Activated naive CD8-positive, alpha-beta T cell treated with anti-CD3 and anti-CD28 coated beads for 36 hours (primary cell): ENCODE results near the gene LMX1A. TPM values are rescaled to one million over a fixed set of nuclear protein-coding genes. Genes with fewer than 3 reads are reported as not detected.

Source experiments
- DNase-seq: peaks from one replicate; pipeline ENCODE4 v3.0.0; 2021
- H3K27ac Mint-ChIP-seq: one replicate; pipeline ENCODE4 v1.8.0; 2022; ENCODE audit warnings: mild to moderate bottlenecking, moderate library complexity, mixed read lengths
- H3K27me3 Mint-ChIP-seq: one replicate; pipeline ENCODE4 v1.8.0; 2022; ENCODE audit warnings: mild to moderate bottlenecking, mixed read lengths
- H3K36me3 Mint-ChIP-seq: one replicate; pipeline ENCODE4 v1.8.0; 2021; ENCODE audit warnings: mild to moderate bottlenecking, mixed read lengths
- H3K4me1 Mint-ChIP-seq: one replicate; pipeline ENCODE4 v1.8.0; 2021; ENCODE audit warnings: mixed read lengths
- H3K4me3 Mint-ChIP-seq: one replicate; pipeline ENCODE4 v1.8.0; 2022; ENCODE audit warnings: mild to moderate bottlenecking, moderate library complexity, mixed read lengths
- H3K9me3 Mint-ChIP-seq: one replicate; pipeline ENCODE4 v1.8.0; 2022; ENCODE audit warnings: mixed read lengths
- total RNA-seq, 2 experiments: library from RNA; stranded (reverse); gene quantifications; one replicate each; pipeline ENCODE4 v1.2.3, GENCODE V29; 2021

Gene LMX1A
- total RNA-seq, 2 experiments from 2014 or later: not detected

DNA sequence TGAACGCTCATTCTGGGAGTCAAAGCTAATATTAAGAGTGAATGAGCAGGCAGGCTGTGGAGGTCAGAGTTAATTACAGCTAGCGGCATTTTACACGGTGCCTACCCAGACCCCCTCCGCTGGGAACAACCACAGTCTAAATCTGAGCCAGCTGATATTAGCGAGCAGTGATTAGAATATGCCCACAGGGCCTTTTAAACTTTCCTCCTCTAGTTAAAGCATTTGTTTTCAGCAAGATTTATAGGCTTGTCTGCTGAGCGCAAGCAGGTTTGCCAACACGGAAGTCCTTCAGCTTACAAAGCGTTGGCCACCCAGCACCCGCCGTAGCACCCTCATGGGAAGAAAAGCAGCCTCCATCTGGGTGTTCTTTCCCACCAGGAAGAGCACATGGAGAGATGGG lies 72.1 kb downstream of the LMX1A start:
- Mint-ChIP-seq H3K9me3 (no peaks in the 10 kb centered on the region), H3K27me3 (peaks cover 27% of the 10 kb centered on the region), H3K36me3 (no peaks in the 10 kb centered on the region), H3K27ac (no peak overlapping the region), H3K4me3 (no peak overlapping the region), H3K4me1 (no peaks in the 10 kb centered on the region)
- no peak for DNase-seq

DNA sequence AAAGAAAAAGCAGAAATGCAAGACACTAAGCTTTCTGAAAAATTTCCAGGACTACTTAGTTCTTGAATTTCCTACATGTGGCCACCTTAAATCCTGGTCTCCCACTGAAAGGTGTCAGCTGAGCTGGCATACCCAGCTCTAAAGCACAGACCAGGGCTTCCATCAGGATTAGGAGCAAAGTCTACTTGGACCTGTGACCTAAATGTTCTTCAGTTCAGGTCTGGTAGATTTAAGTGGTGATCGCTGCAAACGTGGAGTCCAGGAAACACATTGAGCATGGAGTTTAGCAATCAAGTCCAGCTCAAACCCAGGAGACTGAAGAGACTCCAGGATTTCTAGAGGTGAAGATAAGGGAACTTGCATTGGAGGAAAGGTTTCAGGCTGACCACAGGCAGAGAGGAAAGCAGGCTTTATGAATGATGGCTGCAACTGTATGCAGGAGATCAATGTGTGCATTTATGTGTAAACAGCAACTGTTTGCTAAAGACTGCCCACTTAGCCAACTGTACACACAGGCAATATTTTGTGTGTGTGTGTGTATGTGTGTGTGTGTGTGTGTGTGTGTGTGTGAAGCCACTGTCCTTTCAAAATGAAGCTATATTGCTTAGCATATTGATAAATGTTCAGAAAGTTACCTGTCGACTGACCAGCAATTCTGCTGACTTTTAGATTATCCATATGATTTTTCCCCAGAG lies 75.2 kb downstream of the LMX1A start:
- peaks cover 15% of the 10 kb centered on the region for H3K27me3 Mint-ChIP-seq
- H3K36me3 Mint-ChIP-seq: no peaks in the 10 kb centered on the region
- no peak overlapping the region for H3K27ac Mint-ChIP-seq
- H3K4me1 Mint-ChIP-seq: no peaks in the 10 kb centered on the region
- H3K9me3 Mint-ChIP-seq: no peaks in the 10 kb centered on the region
- no peak for DNase-seq
- H3K4me3 Mint-ChIP-seq: no peak overlapping the region

DNA sequence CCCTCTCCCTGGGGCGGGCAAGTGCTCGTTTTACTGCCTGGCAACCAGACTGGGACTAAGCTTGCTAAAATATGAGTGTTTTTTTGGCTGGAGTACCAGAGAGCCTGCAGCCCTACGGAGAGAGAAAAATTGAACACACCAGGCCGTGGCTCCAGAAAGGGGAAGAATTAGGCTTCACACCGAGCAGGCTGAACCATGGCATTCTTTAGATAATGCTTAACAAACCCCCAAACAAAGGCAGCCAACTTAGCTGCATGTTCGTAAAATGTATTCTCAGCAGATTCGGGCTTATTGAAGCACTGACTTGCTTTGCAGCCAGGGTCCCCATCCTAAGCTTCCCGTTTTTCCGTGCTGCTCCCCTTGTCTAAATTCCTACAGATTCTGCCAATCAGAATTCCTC lies 76.6 kb downstream of the LMX1A start:
- no peaks in the 10 kb centered on the region for H3K9me3 Mint-ChIP-seq
- no peak for DNase-seq
- H3K27ac Mint-ChIP-seq: no peak overlapping the region
- H3K4me3 Mint-ChIP-seq: no peak overlapping the region
- H3K36me3 Mint-ChIP-seq: no peaks in the 10 kb centered on the region
- H3K4me1 Mint-ChIP-seq: no peaks in the 10 kb centered on the region
- H3K27me3 Mint-ChIP-seq: peaks cover 13% of the 10 kb centered on the region

DNA sequence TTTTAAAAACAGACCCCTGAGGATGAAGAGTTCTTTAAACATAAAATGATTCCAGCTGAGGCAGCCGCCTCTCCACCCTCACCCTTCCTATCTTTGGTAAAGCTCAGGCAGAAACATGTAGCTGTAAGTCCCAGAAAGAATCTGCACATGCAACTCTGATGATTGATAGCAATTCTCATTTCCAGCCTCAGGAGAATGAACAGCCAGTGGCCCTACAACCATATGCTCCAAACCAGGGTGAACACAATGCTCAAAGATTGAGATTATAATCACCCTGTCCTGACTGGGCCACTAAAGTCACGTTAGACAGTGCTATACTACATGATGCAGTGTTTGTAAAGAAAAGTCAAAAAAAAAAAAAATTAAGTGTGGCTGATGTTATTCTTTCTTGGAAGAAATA lies 80.2 kb downstream of the LMX1A start:
- Mint-ChIP-seq H3K4me3 (no peak overlapping the region), H3K36me3 (no peaks in the 10 kb centered on the region), H3K27me3 (no peaks in the 10 kb centered on the region), H3K4me1 (no peaks in the 10 kb centered on the region), H3K27ac (no peak overlapping the region), H3K9me3 (no peaks in the 10 kb centered on the region)
- DNase-seq: no peak

DNA sequence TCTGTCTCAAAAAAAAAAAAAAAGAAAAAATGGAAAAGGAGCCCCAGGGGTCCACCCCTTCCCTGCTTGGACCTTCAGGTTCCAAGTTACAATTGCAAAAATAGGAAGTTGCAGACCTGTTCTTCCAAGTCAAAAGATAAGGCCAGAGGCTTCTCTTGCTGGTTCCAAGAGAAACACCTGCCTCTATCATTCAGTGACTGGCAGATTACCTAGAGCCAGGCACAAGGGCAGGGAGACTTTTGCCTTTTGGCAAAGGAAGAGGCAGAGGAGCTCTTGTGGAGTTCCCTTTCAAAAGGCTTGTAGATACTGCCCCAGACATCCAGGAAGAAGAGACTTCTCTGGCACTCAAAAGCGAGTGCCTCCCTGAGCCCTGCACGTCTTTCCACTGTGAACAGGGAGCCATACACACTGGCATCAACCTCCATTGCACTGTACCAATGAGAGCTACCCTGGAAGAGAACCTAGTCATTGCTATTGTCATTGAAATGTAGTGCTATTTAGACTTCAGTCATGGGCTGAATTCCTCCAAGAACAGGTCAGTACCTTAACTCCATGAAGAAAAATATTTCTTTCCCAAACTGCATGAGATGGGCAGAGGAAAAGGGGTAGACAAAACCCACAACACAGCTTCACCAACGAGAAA lies 91.2 kb downstream of the LMX1A start:
- Mint-ChIP-seq H3K4me3 (no peak overlapping the region), H3K27ac (no peak overlapping the region), H3K9me3 (peaks cover 2% of the 10 kb centered on the region), H3K27me3 (peaks cover 12% of the 10 kb centered on the region), H3K36me3 (no peaks in the 10 kb centered on the region), H3K4me1 (no peaks in the 10 kb centered on the region)
- DNase-seq: no peak

GRCh38 chr1:165259706-165260428 lies 96.6 kb downstream of the LMX1A start:
- Mint-ChIP-seq H3K36me3 (no peaks in the 10 kb centered on the region), H3K4me3 (no peak overlapping the region), H3K4me1 (no peaks in the 10 kb centered on the region), H3K27ac (no peak overlapping the region), H3K9me3 (no peaks in the 10 kb centered on the region), H3K27me3 (peaks cover 27% of the 10 kb centered on the region)
- DNase-seq: no peak

DNA sequence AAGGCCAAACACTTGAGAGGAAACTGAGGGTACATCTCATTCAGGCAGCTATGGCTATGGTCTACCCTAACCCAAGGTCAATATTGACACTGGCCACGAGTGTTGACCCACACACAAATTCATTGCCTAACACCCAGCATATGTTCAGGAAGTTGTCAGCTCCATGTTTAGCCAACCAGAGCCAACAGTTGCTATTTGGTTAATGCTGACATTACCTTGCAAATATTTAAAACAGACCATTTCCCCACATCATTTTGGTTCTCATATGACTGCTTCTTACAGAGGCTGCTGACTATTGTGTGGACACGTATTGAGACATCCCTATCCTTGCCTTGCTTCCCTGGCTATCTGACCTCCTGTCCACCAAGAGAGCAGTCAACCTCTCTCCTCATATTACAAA lies 97.3 kb downstream of the LMX1A start:
- no peaks in the 10 kb centered on the region for H3K9me3 Mint-ChIP-seq
- no peak overlapping the region for H3K4me3 Mint-ChIP-seq
- no peak overlapping the region for H3K27ac Mint-ChIP-seq
- no peaks in the 10 kb centered on the region for H3K36me3 Mint-ChIP-seq
- peaks cover 27% of the 10 kb centered on the region for H3K27me3 Mint-ChIP-seq
- no peaks in the 10 kb centered on the region for H3K4me1 Mint-ChIP-seq
- no peak for DNase-seq

- Mint-ChIP-seq H3K27ac (no peak overlapping the region), H3K9me3 (no peaks in the 10 kb centered on the region), H3K36me3 (no peaks in the 10 kb centered on the region), H3K4me3 (no peak overlapping the region), H3K27me3 (peaks cover 22% of the 10 kb centered on the region), H3K4me1 (no peaks in the 10 kb centered on the region)
- DNase-seq: peak; percentile 25
Observed at GRCh38 chr1:165257969-165258459, 98.5 kb downstream of the LMX1A start.

DNA sequence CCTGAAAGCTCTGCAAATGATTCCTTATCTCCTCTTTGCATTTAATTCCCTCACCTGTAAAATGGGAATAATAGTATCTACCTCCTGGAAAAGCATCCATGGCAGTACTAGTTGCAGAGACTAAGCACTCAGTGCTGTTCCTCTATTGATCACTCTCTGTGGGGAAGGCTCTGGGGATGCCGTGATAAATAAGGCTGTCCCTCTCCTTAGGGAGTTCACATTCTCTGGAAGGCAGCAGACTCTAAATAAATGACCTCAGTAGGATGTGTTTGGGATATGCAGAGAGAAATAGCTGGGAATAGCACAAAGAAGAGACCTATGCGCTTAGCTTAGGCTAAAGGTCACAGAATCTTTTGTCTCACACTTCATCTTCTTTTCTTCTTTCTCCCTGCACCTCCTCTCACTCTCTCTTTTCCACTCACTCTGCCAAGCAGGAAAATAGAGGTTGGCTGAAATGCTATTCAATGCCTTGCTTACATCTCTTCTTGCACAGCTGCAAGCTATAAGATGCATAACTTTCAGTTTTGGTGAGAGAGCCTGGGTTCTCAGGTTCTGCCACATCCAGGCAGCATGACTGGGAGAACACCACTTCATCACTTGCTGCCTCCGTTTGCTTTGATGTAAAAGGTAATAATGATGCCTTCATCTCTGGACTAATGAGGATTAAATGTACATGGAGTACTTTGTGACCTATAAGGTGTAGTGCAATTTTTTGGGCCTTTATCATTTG lies 101.5 kb downstream of the LMX1A start:
- Mint-ChIP-seq H3K4me3 (no peak overlapping the region), H3K27ac (no peak overlapping the region), H3K36me3 (no peaks in the 10 kb centered on the region), H3K9me3 (no peaks in the 10 kb centered on the region), H3K27me3 (peaks cover 18% of the 10 kb centered on the region), H3K4me1 (no peaks in the 10 kb centered on the region)
- DNase-seq: no peak

DNA sequence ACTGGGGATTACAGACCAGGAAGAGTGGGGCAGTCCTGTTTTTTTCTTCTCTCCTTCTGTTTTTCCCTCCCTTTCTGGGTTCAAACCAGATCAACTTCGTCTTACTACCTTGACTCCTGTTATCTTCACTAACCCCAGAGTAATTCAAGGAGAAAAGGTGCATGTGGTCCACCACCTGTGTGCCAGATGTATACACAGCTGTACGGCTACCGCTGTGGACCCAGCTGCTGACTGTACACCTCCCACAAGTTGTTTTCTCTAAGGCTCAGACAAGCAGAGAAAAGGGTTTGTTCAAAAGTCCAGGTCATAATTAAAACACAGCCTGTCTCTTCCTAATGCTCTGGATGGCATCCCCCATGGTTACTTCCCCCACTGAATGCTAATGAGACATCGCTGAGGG lies 102.1 kb downstream of the LMX1A start:
- H3K27me3 Mint-ChIP-seq: peaks cover 18% of the 10 kb centered on the region
- no peaks in the 10 kb centered on the region for H3K36me3 Mint-ChIP-seq
- no peak overlapping the region for H3K27ac Mint-ChIP-seq
- no peaks in the 10 kb centered on the region for H3K4me1 Mint-ChIP-seq
- no peaks in the 10 kb centered on the region for H3K9me3 Mint-ChIP-seq
- H3K4me3 Mint-ChIP-seq: no peak overlapping the region
- DNase-seq: no peak

- Mint-ChIP-seq H3K9me3 (no peaks in the 10 kb centered on the region), H3K27ac (no peak overlapping the region), H3K36me3 (no peaks in the 10 kb centered on the region), H3K4me3 (no peak overlapping the region), H3K27me3 (peaks cover 18% of the 10 kb centered on the region), H3K4me1 (no peaks in the 10 kb centered on the region)
- no peak for DNase-seq
Observed at GRCh38 chr1:165253818-165254254, 102.7 kb downstream of the LMX1A start.

DNA sequence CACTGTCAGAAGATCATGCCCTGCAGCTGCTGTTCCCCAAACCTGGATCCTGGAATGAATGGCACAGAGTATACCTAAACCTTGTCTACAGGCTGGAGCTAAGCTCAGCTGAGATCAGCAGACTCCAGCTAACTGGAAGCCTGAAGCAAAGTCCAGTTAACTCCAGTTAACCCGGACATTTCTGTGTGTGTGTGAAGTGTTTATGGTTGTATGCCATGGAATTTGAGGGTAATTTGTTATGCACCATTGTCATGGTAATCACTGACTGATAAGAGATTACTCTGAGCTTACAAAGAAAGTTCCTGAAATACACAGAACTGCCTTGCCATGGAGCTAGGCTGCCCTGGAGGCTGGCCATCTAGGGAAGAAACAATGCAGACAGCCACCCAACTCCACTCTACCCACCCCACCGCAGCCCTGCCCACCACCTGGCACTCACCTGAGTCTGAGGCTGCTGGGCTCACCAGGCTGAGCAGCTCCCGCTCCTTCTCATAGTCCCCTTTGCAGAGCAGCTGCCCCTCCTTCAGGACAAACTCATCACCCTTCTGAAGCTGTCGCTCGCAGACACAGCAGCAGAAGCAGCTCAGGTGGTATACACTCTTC lies 107.4 kb downstream of the LMX1A start:
- peaks cover 6% of the 10 kb centered on the region for H3K27me3 Mint-ChIP-seq
- DNase-seq: no peak
- H3K36me3 Mint-ChIP-seq: no peaks in the 10 kb centered on the region
- H3K9me3 Mint-ChIP-seq: no peaks in the 10 kb centered on the region
- no peak overlapping the region for H3K27ac Mint-ChIP-seq
- no peak overlapping the region for H3K4me3 Mint-ChIP-seq
- H3K4me1 Mint-ChIP-seq: no peaks in the 10 kb centered on the region

DNA sequence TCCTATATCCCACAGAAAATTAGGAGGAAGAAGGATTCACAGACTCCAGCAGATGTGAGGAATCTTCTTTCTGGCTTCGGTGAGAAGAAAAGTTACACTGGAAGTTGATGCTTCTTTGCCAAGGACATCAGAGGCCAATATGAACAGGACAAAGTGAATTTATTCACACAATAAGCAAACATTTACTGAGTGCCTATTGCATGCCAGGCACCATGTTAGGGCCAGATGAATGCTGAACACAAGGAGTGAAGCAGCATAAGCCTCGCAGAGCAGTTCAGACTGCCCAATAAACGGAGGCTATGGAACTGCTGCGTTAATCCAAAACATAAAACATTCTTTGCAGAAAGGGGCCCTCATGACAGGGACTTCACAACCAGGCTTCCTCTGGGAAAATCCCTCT lies 114.6 kb downstream of the LMX1A start:
- H3K27me3 Mint-ChIP-seq: peaks cover 34% of the 10 kb centered on the region
- H3K36me3 Mint-ChIP-seq: no peaks in the 10 kb centered on the region
- H3K9me3 Mint-ChIP-seq: no peaks in the 10 kb centered on the region
- H3K4me1 Mint-ChIP-seq: no peaks in the 10 kb centered on the region
- no peak for DNase-seq
- H3K4me3 Mint-ChIP-seq: no peak overlapping the region
- no peak overlapping the region for H3K27ac Mint-ChIP-seq

- Mint-ChIP-seq H3K4me3 (no peak overlapping the region), H3K4me1 (no peaks in the 10 kb centered on the region)
Observed at GRCh38 chr1:165241321-165241720, 115.2 kb downstream of the LMX1A start.

GRCh38 chr1:165240492-165240891 lies 116.0 kb downstream of the LMX1A start:
- Mint-ChIP-seq H3K27ac (no peak overlapping the region), H3K4me1 (peaks cover 4% of the 10 kb centered on the region), H3K4me3 (no peak overlapping the region), H3K9me3 (no peaks in the 10 kb centered on the region), H3K27me3 (peaks cover 43% of the 10 kb centered on the region), H3K36me3 (no peaks in the 10 kb centered on the region)
- DNase-seq: no peak

More at GRCh38 chr1:165241321-165241720, 115.2 kb downstream of the LMX1A start:
- no peak overlapping the region for H3K27ac Mint-ChIP-seq
- H3K27me3 Mint-ChIP-seq: peaks cover 41% of the 10 kb centered on the region
- no peaks in the 10 kb centered on the region for H3K9me3 Mint-ChIP-seq
- no peaks in the 10 kb centered on the region for H3K36me3 Mint-ChIP-seq
- DNase-seq: no peak
